Heart left ventricle (tissue), 16 donors: ENCODE measurements around the gene STUM. TPM values are rescaled to one million over a fixed set of nuclear protein-coding genes. Genes with fewer than 3 reads are reported as not detected.
A peak's percentile ranks its signal among the peaks of the same experiment; 100 is the strongest.

Experiments used
- ATAC-seq, 4 donors: fragments of 200-7000 bp; cut with Tn5 transposase; one replicate each; pipeline ENCODE4 v1.9.1; 2020 to 2022; ENCODE audit warnings: moderate library complexity in 4 of 4, mild to moderate bottlenecking in 3 of 4, moderate number of reproducible peaks in 1 of 4
- DNase-seq, 5 donors: peaks; one replicate each; pipeline ENCODE4 v3.0.0-alpha.2; 2020
- H3K27ac ChIP-seq, 12 donors: fragments of 200-600 bp; sonication (generic) in 4 of 12; one replicate each; pipeline versions ENCODE4 v1.5.0 to v1.8.0; 2016 to 2022; ENCODE audit warnings: mild to moderate bottlenecking in 2 of 12
- H3K27me3 ChIP-seq, 9 donors: fragments of 200-600 bp; sonication (generic) in 2 of 9; one replicate each; pipeline versions ENCODE4 v1.5.1 to v1.8.0; 2016 to 2022; ENCODE audit warnings: mild to moderate bottlenecking in 3 of 9
- H3K36me3 ChIP-seq, 9 donors: fragments of 200-600 bp; sonication (generic) in 2 of 9; one replicate each; pipeline versions ENCODE4 v1.5.0 to v1.8.0; 2018 to 2022; ENCODE audit warnings: mild to moderate bottlenecking in 2 of 9
- H3K4me1 ChIP-seq, 12 donors: fragments of 200-600 bp; sonication (generic) in 4 of 12; one replicate each; pipeline versions ENCODE4 v1.5.0 to v1.8.0; 2016 to 2022; ENCODE audit warnings: mild to moderate bottlenecking in 3 of 12
- H3K4me3 ChIP-seq, 12 donors: fragments of 200-600 bp; sonication (generic) in 4 of 12; one replicate each; pipeline versions ENCODE4 v1.5.0 to v1.8.0; 2017 to 2022; ENCODE audit warnings: mild to moderate bottlenecking in 9 of 12, moderate library complexity in 4 of 12
- H3K9me3 ChIP-seq, 12 donors: fragments of 200-600 bp; sonication (generic) in 4 of 12; one replicate each; pipeline versions ENCODE4 v1.5.0 to v1.8.0; 2016 to 2022; ENCODE audit warnings: mild to moderate bottlenecking in 1 of 12
- POLR2A ChIP-seq, 2 donors: fragments of 450-650 bp; IDR thresholded peaks; one replicate each; pipeline ENCODE4 v1.6.1; 2017; ENCODE audit warnings: antibody characterized with exemption in 2 of 2, mild to moderate bottlenecking in 2 of 2, moderate library complexity in 2 of 2
- WGBS, 4 donors: extraction: QIAGEN DNeasy Blood & Tissue Kit in 2 of 4; methylation state at CpG; one replicate each; pipeline versions ENCODE4 v1.1.5 to v1.1.7; 2013 to 2018; 5-methylcytosine and 5-hydroxymethylcytosine counted together
- intact Hi-C, 10 donors: fragments of 100-400 bp; cut with DNase I; formaldehyde crosslinking; loops; one replicate each; pipeline versions ENCODE4 v1.11.1 to v1.14.2; 2022
- polyA plus RNA-seq, 2 donors: library from polyadenylated mRNA; stranded (reverse); fragments of 200-250 nt; gene quantifications; one replicate each; pipeline ENCODE4 v1.2.3, GENCODE V29; 2013
- total RNA-seq, 9 donors: library from RNA; depleted of rRNA in 2 of 9; stranded (reverse); fragments of >200 nt in 2 of 9; fragmentation: NEBNext Ultra II Directional in 3 of 9; extraction: Animal tissue kit (Norgen Biotek cat#: 25700) in 3 of 9; gene quantifications; one replicate each; pipeline versions ENCODE4 v1.1.0 to v1.2.4, GENCODE V29; 2016 to 2023
- TF ChIP-seq, protein P1 (sequence below), 12 donors: fragments of 200-600 bp; sonication (generic) in 4 of 12; IDR thresholded peaks; one replicate each; pipeline versions ENCODE4 v1.5.0 to v1.8.0; 2018 to 2022; ENCODE audit warnings: antibody characterized with exemption in 12 of 12, mild to moderate bottlenecking in 5 of 12
- donor health status: ischemic (EF 13 %, LVEDD 7.1; RV severe dilation, severe dysfunction).
- donor health status: healthy with polysubstance abuse.
- donor health status: DM: no; HTN: yes; CAD: no.
- donor health status: DM: no; HTN: no; CAD: no.
- donor health status: ischemic (EF 25% LVEDD 6.9; RV normal size, moderate dysfunction).
- donor health status: ischemic (EF 25% LVEDD 5.7; RV mildly dilated, moderate dysfunction).
- donor health status: healthy.
- donor health status: DM: yes; HTN: yes; CAD: no.
- donor health status: ischemic (EF 35%, LVEDD 5.7; RV mildly dilated, moderate dysfunction).
- donor health status: nonischemic (EF 11% LVEDD 7.7; RV severe dilation, severe dysfunction).
- donor health status: DM: yes; HTN: yes; CAD: no.
- donor health status: PGD.
- donor health status: ischemic (EF 29% LVEDD 5.4; RV normal size, mild dysfunction).
- donor health status: nonischemic (EF 23%, LVEDD 6.1; RV moderate dilation, normal function).

The STUM gene
- total and polyA plus RNA-seq, 11 donors, result 0.39 to 1.7 (median 0.97) TPM

DNA sequence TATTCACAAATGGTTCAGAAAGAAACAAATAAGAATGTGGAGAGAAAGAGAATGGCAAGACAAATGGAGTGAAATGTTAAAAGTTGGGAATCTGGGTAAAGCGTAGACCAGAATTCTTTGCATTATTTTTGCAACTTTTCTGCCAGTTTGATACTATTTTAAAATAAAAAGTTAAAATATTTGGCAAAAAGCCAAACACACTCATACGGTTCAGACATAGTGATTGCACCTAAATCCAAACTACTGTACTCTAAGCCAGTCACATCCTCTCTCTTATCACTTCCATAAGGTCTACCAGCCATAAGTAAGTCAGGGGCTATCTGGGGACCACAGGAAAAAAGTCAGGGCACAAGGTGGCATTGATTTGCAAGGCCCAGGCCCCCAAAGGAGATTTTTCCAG, 14.4 kb downstream of the STUM start:
- peaks cover 0 to 8% (median 1%) of the 10 kb centered on the region in 12 donors for H3K4me1 ChIP-seq
- no peak for ATAC-seq
- no peak for DNase-seq
- H3K27me3 ChIP-seq, result no peaks in the 10 kb centered on the region
- WGBS, 4 donors, result 53 to 64% (median 56%) methylated on average over 2 of the region's 2 CpGs
- TF ChIP-seq POLR2A (IDR thresholded peaks at IDR 0.05), result no peak
- TF ChIP-seq, protein P1, sequence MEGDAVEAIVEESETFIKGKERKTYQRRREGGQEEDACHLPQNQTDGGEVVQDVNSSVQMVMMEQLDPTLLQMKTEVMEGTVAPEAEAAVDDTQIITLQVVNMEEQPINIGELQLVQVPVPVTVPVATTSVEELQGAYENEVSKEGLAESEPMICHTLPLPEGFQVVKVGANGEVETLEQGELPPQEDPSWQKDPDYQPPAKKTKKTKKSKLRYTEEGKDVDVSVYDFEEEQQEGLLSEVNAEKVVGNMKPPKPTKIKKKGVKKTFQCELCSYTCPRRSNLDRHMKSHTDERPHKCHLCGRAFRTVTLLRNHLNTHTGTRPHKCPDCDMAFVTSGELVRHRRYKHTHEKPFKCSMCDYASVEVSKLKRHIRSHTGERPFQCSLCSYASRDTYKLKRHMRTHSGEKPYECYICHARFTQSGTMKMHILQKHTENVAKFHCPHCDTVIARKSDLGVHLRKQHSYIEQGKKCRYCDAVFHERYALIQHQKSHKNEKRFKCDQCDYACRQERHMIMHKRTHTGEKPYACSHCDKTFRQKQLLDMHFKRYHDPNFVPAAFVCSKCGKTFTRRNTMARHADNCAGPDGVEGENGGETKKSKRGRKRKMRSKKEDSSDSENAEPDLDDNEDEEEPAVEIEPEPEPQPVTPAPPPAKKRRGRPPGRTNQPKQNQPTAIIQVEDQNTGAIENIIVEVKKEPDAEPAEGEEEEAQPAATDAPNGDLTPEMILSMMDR (IDR thresholded peaks at IDR 0.05), result no peak
- H3K4me3 ChIP-seq, result no peak overlapping the region
- H3K27ac ChIP-seq, result peak overlapping the region in 1 of 12 donors; percentile 71
- intact Hi-C loops, result no loop called here
- H3K9me3 ChIP-seq, result no peaks in the 10 kb centered on the region
- no peaks in the 10 kb centered on the region for H3K36me3 ChIP-seq

DNA sequence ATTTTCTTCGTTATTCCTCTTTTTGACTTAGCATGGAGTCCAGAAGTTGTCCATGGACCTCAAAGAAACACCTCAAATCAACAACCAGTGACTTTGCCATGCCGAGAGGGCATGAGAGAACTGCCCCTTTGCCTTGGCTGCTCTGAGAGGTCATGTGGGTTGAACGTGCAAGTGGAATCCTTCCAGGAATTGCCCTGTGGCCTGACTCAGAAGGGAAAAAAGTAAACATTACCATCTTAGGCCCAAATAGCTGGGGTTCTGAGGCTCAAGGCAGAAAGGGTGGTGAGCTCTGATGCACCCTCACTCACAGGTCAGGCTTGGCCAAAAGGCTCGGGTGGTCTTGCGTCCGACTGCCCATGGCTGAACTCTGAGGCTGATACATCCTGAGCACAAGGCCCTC, 15.1 kb downstream of the STUM start:
- Histone ChIP-seq H3K36me3 (no peaks in the 10 kb centered on the region), H3K4me3 (no peak overlapping the region), H3K27me3 (no peaks in the 10 kb centered on the region), H3K9me3 (no peaks in the 10 kb centered on the region), H3K27ac (peak overlapping the region in 1 of 12 donors; percentile 71), H3K4me1 (peaks cover 0 to 15% (median 8%) of the 10 kb centered on the region in 12 donors)
- intact Hi-C loops, result no loop called here
- no peak for ATAC-seq
- no peak for DNase-seq
- WGBS, 4 donors, result 74 to 84% (median 81%) methylated on average over 6 of the region's 6 CpGs
- TF ChIP-seq POLR2A (IDR thresholded peaks at IDR 0.05), result no peak
- TF ChIP-seq, protein P1 (IDR thresholded peaks at IDR 0.05), result no peak

DNA sequence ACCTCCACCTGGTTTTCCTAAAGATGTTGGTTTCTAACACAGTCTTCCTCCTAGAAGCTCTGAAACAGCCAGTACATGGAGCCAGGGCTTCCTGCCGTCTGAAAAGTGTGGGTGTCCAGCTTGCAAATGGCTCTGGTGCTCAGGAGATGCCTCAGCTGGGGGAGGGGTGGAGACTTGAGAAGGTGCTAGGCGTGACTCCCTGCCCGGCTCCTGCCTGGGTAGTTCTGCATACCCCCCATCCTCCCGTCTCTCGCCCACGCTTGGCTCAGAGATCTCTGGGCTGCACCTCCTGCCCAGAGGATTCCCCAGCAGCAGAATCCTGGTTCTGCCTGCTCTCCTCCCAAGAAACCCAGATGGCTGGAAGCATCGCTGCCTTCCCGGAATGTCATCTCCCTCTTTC, 16.9 kb downstream of the STUM start:
- Histone ChIP-seq H3K27ac (peak overlapping the region in 1 of 12 donors; percentile 71), H3K9me3 (no peaks in the 10 kb centered on the region), H3K36me3 (no peaks in the 10 kb centered on the region), H3K4me1 (peaks cover 0 to 17% (median 8%) of the 10 kb centered on the region in 12 donors), H3K4me3 (no peak overlapping the region), H3K27me3 (no peaks in the 10 kb centered on the region)
- no peak for TF ChIP-seq POLR2A (IDR thresholded peaks at IDR 0.05)
- TF ChIP-seq, protein P1 (IDR thresholded peaks at IDR 0.05), result no peak
- intact Hi-C loops, result no loop called here
- DNase-seq (no peak), ATAC-seq (no peak)
- WGBS, 4 donors, result 83 to 96% (median 87%) methylated on average over 8 of the region's 8 CpGs

DNA sequence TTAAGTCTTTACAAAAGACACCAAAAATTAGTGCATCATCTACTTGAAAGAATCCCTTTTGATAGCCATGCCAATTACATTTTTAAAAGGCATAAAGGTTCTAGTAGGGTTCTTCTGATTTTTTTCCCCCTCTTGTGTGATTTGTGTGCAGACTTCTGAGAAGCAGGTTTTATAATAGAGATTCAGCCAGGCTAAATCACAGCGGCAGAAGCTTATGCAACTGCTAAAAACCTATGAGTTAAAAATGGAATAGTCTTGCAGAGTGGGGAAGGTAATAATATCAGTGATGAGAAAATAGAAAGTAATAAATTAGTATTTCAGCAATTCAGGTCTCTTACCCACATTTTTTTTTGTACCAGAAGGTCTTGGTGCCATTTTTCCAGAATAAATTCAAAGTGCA, 17.7 kb downstream of the STUM start:
- H3K4me1 ChIP-seq, result peaks cover 0 to 17% (median 8%) of the 10 kb centered on the region in 12 donors
- ATAC-seq, result no peak
- H3K27ac ChIP-seq, result no peak overlapping the region
- no peaks in the 10 kb centered on the region for H3K9me3 ChIP-seq
- no peak overlapping the region for H3K4me3 ChIP-seq
- intact Hi-C loops, result no loop called here
- DNase-seq, result no peak
- 89 to 97% (median 92%) methylated on average over 1 of the region's 1 CpG for WGBS, 4 donors
- no peaks in the 10 kb centered on the region for H3K36me3 ChIP-seq
- TF ChIP-seq, protein P1 (IDR thresholded peaks at IDR 0.05), result no peak
- no peak for TF ChIP-seq POLR2A (IDR thresholded peaks at IDR 0.05)
- no peaks in the 10 kb centered on the region for H3K27me3 ChIP-seq
